SJCRH30 (cell line): ENCODE data around the gene CAPN14. TPM values are rescaled to one million over a fixed set of nuclear protein-coding genes. Genes with fewer than 3 reads are reported as not detected.
"Not testable (repeated sequence)": the region's sequence is repeated elsewhere in the genome, so short reads cannot be mapped to it uniquely, and the experiment has no call there.

Source experiments
- DNase-seq, 2 experiments: peaks; one replicate each; pipeline ENCODE4 v3.0.0-alpha.2; 2015 to 2020
- H3K27ac ChIP-seq: fragments of 250-450 bp; sonication (Bioruptor Pico); 2 replicates; pipeline ENCODE4 v1.5.1; 2020; ENCODE audit warnings: mild to moderate bottlenecking, moderate library complexity
- H3K27me3 ChIP-seq: fragments of 250-450 bp; sonication (Bioruptor Pico); 2 replicates; pipeline ENCODE4 v1.5.1; 2020; ENCODE audit warnings: mild to moderate bottlenecking, moderate library complexity
- H3K36me3 ChIP-seq: fragments of 250-450 bp; sonication (Bioruptor Pico); 2 replicates; pipeline ENCODE4 v1.5.1; 2020; ENCODE audit warnings: mild to moderate bottlenecking, moderate library complexity
- H3K4me1 ChIP-seq: fragments of 250-450 bp; sonication (Bioruptor Pico); 2 replicates; pipeline ENCODE4 v1.5.1; 2020; ENCODE audit warnings: mild to moderate bottlenecking, moderate library complexity
- H3K4me3 ChIP-seq: fragments of 250-450 bp; sonication (Bioruptor Pico); 2 replicates; pipeline ENCODE4 v1.5.1; 2020; ENCODE audit warnings: mild to moderate bottlenecking, moderate library complexity
- H3K9me3 ChIP-seq: fragments of 250-450 bp; sonication (Bioruptor Pico); replicated peaks from 2 replicates; pipeline ENCODE4 v1.5.1; 2020; ENCODE audit warnings: mild to moderate bottlenecking, moderate library complexity
- total RNA-seq: library from RNA; depleted of rRNA; stranded (reverse); fragments of >200 nt; shearing (Covaris generic); gene quantifications from 2 replicates; pipeline ENCODE4 v1.2.3, GENCODE V29; 2014

Gene CAPN14
- total RNA-seq, 1 experiment from 2014 or later, result not detected

DNA sequence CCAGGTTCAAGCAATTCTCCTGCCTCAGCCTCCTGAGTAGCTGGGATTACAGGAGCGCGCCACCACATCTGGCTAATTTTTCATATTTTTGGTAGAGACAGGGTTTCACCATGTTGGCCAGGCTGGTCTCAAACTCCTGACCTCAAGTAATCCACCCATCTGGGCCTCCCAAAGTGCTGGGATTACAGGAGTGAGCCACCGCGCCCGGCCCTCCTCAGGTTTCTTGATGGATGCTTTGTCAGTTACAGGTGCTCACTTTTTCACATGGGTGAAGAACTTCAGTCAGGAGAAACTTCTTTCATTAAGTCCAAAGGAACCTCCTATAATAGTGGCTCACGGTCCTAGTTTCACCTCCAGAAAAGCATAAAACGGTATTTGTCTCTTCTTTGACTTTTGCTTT, 33.3 kb downstream of the CAPN14 start:
- not testable (repeated sequence) for H3K9me3 ChIP-seq, H3K4me1 ChIP-seq, H3K4me3 ChIP-seq, H3K27ac ChIP-seq, DNase-seq, H3K36me3 ChIP-seq
- peaks cover 14% of the 10 kb centered on the region; the same call in 1 of the 2 replicates for H3K27me3 ChIP-seq

DNA sequence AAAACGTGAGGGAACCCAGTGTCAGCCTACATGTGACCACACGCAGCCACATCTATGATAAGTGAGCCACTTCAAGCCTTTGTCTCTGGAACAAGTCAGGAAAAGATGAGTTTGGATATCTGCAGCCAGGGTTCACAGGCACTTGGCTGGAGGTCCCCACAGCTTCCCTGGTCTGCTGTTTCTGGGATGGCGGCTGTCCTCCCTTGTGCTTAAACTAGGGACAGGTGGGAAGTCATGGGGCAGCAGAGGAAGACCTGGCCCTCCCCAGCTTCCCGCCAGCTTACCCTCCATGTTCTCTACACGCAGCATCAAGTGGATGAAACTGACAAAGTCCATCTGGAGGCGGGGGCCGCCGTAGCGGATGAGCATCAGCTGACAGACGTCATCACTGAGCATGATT, 40.6 kb downstream of the CAPN14 start:
- Histone ChIP-seq H3K4me3 (no peak overlapping the region), H3K27me3 (peaks cover 15% of the 10 kb centered on the region), H3K27ac (no peak overlapping the region), H3K9me3 (no peaks in the 10 kb centered on the region), H3K36me3 (no peaks in the 10 kb centered on the region), H3K4me1 (no peaks in the 10 kb centered on the region)
- DNase-seq, result no peak

DNA sequence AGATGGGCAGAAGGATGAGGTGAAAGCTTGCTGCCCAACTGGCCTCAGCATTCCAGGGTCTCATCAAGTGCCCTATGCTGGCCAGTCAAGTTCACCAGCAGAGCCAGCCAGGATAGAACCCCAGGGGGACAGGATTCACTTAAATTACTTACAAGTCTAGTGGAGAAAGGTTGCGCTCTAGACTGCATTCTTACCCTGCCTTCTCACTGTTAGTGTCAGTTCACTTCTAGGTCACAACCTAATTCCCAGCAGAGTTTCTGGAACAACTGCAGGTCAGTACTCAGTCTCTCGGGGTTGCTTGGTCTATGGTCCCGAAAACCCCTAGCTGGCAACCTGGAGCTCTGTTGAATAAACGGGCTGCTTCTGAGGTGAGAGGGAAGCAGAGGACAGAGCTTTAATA, 46.2 kb downstream of the CAPN14 start:
- Histone ChIP-seq H3K4me3 (no peak overlapping the region), H3K36me3 (no peaks in the 10 kb centered on the region), H3K4me1 (no peaks in the 10 kb centered on the region), H3K27me3 (no peaks in the 10 kb centered on the region; the same call in none of the 2 replicates), H3K27ac (no peak overlapping the region), H3K9me3 (no peaks in the 10 kb centered on the region)
- DNase-seq, result no peak

DNA sequence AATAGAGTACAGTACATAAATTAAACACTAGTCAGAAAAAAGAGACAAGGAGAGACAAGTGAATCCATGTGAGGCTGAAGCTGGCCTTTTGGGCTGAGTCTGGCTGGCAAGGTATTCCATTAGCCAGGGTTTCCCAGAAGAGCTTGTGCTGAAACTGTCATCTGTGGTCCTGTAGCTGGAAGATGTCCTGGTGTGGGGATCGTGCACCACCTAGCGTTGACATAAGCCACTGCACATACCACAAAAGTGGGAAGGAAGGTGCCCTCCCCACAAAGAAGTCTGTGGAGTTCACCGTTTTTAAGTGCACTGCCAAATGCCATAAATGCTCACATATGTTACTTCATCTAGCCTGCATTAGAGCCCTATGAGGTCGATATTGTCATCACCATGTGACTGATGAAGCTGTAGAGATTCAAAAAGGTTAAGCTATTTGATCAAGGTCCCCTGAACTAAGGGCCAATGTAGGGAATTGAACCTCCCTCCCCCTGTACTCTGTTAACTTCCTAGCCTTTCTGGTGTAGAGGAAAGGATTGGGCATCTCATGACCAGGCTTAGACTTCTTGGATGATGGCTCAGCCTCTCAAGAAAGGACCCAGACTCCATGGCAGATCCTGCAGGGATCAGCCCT, 47.1 kb downstream of the CAPN14 start:
- H3K9me3 ChIP-seq, result no peaks in the 10 kb centered on the region
- H3K4me1 ChIP-seq, result no peaks in the 10 kb centered on the region

DNA sequence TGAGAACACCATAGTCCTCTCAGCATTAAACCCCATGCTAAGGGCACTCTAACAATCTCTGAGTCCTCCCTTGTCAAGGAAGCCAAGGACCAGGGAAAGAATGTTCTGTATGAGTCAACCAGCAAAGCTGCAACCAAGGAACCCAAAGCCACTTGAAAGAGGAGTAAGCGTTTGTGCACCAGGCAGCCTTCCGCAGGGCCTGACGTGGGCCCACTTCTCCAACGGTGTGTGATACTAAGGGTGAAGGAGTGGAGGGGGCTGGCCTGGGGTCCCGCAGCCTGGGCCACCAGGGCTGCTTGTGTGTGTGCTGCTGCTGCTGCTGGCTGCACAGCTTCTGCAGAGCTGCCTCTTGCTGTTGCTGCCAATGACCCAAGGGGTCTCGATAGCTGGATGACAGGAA, 49.0 kb downstream of the CAPN14 start:
- no peak overlapping the region for H3K27ac ChIP-seq
- H3K27me3 ChIP-seq, result no peaks in the 10 kb centered on the region; the same call in none of the 2 replicates
- DNase-seq, result no peak
- H3K36me3 ChIP-seq, result no peaks in the 10 kb centered on the region
- H3K9me3 ChIP-seq, result no peaks in the 10 kb centered on the region
- no peak overlapping the region for H3K4me3 ChIP-seq
- peaks cover 3% of the 10 kb centered on the region; the same call in 1 of the 2 replicates for H3K4me1 ChIP-seq

More for the DNA sequence above, 47.1 kb downstream of the CAPN14 start:
- no peaks in the 10 kb centered on the region for H3K36me3 ChIP-seq
- H3K27me3 ChIP-seq, result no peaks in the 10 kb centered on the region; the same call in none of the 2 replicates
- H3K27ac ChIP-seq, result no peak overlapping the region
- H3K4me3 ChIP-seq, result no peak overlapping the region
- peak; percentile 59 to 82 for DNase-seq

DNA sequence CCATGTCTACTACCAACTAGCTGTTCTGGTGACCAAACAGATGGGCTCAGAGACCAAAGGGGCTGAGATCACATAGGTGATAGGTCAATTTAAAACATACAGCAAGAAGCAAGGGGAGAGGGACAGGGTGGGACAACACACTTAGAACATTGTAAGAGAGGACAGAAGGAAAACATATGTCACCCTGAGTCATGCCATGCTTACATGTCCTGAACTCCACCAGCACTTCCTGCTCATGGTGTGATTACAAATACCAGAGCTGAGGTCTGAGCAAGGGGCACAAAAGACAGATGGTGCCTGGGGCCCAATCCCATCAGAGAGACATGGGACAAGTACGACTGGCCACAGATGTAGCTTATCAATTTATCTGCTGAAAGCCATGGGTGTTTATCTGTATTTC, 50.4 kb downstream of the CAPN14 start:
- H3K4me1 ChIP-seq, result peaks cover 13% of the 10 kb centered on the region
- H3K4me3 ChIP-seq, result no peak overlapping the region
- no peak overlapping the region for H3K27ac ChIP-seq
- 0 out of 2 replicates have a peak, but pooled peaks cover 3% of the 10 kb centered on the region for H3K9me3 ChIP-seq
- H3K27me3 ChIP-seq, result no peaks in the 10 kb centered on the region; the same call in none of the 2 replicates
- no peak for DNase-seq
- no peaks in the 10 kb centered on the region for H3K36me3 ChIP-seq

DNA sequence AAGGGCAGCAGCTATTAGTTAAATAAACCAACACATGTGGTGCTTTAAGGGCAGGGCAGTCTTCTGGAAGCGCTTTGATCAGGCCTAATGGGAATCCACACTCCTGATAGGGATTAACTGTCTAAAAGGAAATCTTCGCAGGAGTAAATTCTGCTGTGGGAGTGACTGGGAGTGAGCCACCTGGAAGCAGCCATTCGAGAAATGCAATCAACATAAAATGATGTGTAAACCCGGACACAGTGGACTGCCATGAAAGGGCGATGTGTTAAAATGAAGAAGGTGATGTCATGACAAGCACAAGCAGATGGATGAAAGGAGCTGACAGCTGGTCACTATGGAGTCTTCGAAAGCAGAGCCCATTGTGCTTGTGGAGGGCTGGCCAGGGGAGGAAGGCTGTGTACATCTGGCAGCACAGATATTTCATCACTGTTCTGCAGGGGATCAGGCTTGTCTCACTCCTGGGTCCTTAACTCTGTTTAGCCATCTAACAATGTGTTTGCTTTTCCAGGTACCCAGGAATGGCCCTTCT, 54.2 kb downstream of the CAPN14 start:
- peaks cover 13% of the 10 kb centered on the region for H3K4me1 ChIP-seq
- DNase-seq, result peak; percentile 76 to 88
- no peaks in the 10 kb centered on the region; the same call in 1 of the 2 replicates for H3K27me3 ChIP-seq
- H3K4me3 ChIP-seq, result no peak overlapping the region
- 0 out of 2 replicates have a peak, but pooled peaks cover 3% of the 10 kb centered on the region for H3K9me3 ChIP-seq
- H3K36me3 ChIP-seq, result no peaks in the 10 kb centered on the region
- peak overlapping the region; percentile 44 for H3K27ac ChIP-seq

DNA sequence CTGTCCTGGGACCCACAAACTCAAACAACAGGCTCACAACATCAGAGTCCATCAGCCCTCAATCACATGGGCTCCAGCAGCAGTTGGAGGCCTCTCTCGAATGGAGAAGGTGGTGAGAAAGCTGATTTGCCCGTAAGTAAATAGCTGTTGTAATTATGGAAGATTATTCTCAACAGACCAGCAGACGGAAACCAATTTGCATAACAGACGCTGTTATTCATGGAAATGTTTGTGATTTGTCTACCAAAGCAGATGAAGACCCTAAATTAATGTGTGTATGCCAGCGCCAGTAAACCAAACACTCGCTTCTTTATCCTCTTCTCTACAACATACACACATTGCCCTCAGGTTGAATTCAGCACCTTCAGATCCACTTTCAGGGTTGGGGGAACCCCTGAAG, 55.7 kb downstream of the CAPN14 start:
- Histone ChIP-seq H3K36me3 (no peaks in the 10 kb centered on the region), H3K27ac (no peak overlapping the region), H3K4me3 (no peak overlapping the region), H3K4me1 (peaks cover 13% of the 10 kb centered on the region), H3K9me3 (0 out of 2 replicates have a peak, but pooled peaks cover 3% of the 10 kb centered on the region), H3K27me3 (no peaks in the 10 kb centered on the region)
- DNase-seq, result no peak

DNA sequence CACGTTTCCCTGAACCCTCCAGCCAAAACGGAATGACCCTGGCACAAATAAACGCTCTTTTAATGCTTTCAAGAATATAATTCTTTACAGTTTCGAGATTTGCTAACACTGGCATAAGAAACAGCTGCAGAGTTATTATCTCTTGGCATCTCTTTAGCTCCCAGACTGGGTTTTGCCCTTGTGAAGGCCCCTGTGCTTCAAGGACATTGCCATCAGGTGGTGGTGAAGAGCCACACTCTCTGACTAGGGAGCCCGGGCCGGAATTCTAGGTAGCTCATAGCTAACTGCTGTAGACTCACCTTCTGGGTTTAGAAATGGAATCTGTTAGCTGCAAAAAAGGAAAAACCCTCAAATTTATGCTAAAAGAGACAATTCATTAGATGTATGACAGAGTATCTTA, 65.8 kb downstream of the CAPN14 start:
- DNase-seq, result no peak
- Histone ChIP-seq H3K27me3 (peaks cover 8% of the 10 kb centered on the region), H3K4me1 (no peaks in the 10 kb centered on the region), H3K36me3 (no peaks in the 10 kb centered on the region), H3K9me3 (no peaks in the 10 kb centered on the region), H3K27ac (no peak overlapping the region), H3K4me3 (no peak overlapping the region)

DNA sequence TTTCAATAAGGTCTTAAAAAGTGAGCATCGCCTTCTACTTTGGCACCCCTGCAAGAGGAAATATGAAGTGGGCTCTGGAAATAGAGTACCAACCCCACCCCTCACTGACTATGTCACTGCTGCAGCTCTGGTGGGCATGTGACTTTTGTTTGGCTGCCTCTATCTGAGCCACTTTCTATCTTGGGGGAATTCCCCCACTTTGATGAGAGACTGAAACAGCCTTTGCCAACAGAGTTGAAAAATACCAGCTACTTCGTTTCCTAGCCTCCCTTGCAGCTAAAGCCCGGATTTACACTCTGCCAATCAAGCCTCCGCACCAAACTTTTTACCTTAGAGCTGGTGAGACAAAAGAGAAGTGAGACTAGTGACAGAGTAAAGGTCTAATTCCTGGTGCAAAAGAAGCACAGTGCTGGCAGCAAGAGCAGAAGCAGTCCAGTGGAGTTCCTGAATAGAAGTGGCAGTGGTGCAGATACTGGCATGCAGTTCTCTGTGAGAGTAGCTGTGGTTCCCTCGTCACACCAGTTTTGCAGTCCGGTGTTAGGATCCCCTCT, 67.1 kb downstream of the CAPN14 start:
- H3K27me3 ChIP-seq, result peaks cover 11% of the 10 kb centered on the region
- no peaks in the 10 kb centered on the region for H3K36me3 ChIP-seq
- no peaks in the 10 kb centered on the region for H3K4me1 ChIP-seq
- no peak for DNase-seq
- H3K27ac ChIP-seq, result no peak overlapping the region
- no peaks in the 10 kb centered on the region for H3K9me3 ChIP-seq
- H3K4me3 ChIP-seq, result no peak overlapping the region

DNA sequence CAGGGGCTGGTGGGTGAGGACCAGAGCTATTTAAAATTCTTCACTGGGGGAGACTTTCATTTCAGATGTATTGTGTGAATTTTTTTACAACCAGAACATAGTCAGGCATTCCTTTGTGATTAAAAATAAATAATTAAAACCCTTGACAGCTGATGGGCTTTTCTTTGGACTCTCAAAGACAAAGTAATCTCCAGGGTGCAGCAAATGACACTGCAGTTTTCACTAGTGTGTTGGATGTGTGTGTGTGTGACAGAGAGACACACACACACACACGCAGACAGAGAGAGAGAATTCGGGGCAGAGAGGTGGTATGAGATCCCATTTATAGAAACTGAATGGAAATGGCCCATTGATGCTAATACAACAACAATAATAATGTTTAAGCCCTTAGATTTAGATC, 68.8 kb downstream of the CAPN14 start:
- DNase-seq, result no peak
- H3K27me3 ChIP-seq, result peaks cover 11% of the 10 kb centered on the region
- H3K27ac ChIP-seq, result no peak overlapping the region
- H3K9me3 ChIP-seq, result no peaks in the 10 kb centered on the region
- no peaks in the 10 kb centered on the region for H3K36me3 ChIP-seq
- H3K4me1 ChIP-seq, result no peaks in the 10 kb centered on the region
- H3K4me3 ChIP-seq, result no peak overlapping the region

DNA sequence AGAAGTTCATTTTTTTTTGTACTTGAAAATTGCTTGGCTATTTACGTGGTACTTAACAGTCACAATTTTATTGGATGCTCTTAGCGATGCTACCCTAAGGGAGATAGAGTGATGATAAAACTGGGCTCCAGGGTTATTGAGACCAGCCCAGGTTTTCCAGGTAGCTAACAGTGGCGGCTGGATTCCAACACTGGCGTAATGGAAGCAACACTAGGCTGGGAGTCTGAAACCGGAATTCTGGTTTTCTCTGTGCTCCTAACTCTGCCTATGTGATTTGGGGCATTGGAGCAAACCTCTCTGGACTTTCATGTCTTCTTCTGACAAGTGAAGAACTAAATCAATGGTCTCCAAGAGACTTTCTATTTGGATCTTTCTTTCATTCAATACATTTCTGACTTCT, 69.7 kb downstream of the CAPN14 start:
- no peaks in the 10 kb centered on the region for H3K36me3 ChIP-seq
- peaks cover 11% of the 10 kb centered on the region for H3K27me3 ChIP-seq
- no peak for DNase-seq
- no peaks in the 10 kb centered on the region for H3K9me3 ChIP-seq
- H3K27ac ChIP-seq, result no peak overlapping the region
- H3K4me1 ChIP-seq, result no peaks in the 10 kb centered on the region
- no peak overlapping the region for H3K4me3 ChIP-seq

DNA sequence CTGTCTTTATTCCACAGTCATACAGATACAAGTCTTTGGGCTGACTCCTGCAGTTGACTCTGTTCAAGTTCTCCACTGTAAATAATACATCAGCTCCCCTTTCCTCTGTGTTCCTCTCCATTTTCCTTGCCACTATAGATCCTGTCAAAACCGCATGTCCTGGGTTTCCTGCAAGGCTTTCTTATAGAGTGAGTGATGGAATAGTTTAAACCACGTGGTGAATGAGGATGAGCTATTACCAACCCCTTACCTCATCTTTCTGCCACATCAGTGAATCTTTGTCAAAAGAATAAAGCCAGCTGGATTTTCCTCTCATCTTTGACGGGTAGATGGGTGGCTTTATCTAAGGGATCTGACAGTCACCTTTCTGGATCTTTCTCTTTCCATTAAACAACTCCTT, 75.2 kb downstream of the CAPN14 start:
- DNase-seq, result no peak
- Histone ChIP-seq H3K27me3 (peaks cover 23% of the 10 kb centered on the region), H3K9me3 (no peaks in the 10 kb centered on the region), H3K36me3 (no peaks in the 10 kb centered on the region), H3K27ac (no peak overlapping the region), H3K4me3 (no peak overlapping the region), H3K4me1 (no peaks in the 10 kb centered on the region)

DNA sequence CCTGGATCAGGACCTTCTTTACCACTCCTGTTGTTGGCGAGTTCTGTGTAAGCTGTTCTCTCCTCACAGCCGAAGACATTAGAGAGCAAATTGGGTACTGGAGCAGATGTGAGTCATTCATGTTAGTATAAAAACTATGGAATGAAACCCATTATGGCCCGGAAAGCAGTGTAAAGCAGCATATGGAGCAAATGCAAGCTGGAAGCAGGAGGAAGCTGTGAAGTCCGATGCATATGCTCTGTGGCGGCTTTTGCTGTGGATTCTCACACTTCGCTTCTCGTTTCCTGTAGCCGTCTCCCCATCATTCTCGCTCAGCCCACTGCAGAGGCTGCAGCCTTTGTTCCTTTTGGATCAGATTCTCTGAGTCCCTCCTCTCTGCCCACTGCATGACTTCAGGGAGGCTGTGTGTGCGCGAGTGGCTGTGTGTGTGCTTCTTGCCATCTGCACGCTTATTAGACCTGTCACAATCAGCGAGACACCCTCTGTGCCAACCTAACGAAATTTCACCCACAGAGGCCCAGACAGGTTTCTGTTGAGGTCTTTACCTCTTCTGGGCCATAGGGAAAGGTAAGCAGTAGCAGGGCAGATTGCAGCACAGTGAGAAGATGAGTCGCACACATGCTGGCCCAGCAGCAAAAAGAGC, 75.8 kb downstream of the CAPN14 start:
- Histone ChIP-seq H3K27me3 (peaks cover 18% of the 10 kb centered on the region), H3K9me3 (no peaks in the 10 kb centered on the region), H3K36me3 (no peaks in the 10 kb centered on the region), H3K27ac (no peak overlapping the region), H3K4me1 (no peaks in the 10 kb centered on the region), H3K4me3 (no peak overlapping the region)
- DNase-seq, result no peak

DNA sequence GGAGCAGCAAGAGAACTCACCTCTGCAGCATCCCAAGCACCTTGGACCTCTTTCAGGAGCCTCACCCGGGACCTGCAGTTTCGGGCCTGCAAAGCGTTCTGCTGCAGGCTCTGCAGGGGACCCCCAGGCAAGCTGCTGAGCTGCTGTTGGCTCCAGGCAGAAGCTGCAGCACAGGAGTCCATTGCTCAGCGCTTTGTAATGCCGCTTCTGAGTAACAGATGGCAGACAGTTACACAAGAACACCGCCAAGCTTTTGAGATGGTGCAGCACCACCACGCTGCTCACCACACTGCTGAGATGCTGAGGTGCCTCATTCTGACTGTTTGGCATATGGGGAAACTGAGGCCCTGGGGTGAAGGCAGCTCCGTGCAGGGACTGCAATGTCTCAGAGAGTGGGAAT, 77.2 kb downstream of the CAPN14 start:
- Histone ChIP-seq H3K27ac (no peak overlapping the region), H3K27me3 (peaks cover 14% of the 10 kb centered on the region), H3K4me1 (no peaks in the 10 kb centered on the region), H3K4me3 (no peak overlapping the region), H3K9me3 (no peaks in the 10 kb centered on the region), H3K36me3 (no peaks in the 10 kb centered on the region)
- no peak for DNase-seq
